Measurements from ENCODE around the gene F10. TPM values are rescaled to one million over a fixed set of nuclear protein-coding genes. Genes with fewer than 3 reads are reported as not detected.

Gene F10
- total RNA-seq, 1 experiment from 2014 or later: not detected

- H3K27ac ChIP-seq (ENCODE audit: low read depth, low read length, poor library complexity, severe bottlenecking): no peak overlapping the region
- H3K4me1 ChIP-seq (ENCODE audit: insufficient read depth, low read length, poor library complexity, severe bottlenecking): no peaks in the 10 kb centered on the region
- intact Hi-C loops (cut with micrococcal nuclease; ENCODE audit: unreplicated experiment): no loop called here
- H3K27me3 ChIP-seq (replicated peaks; ENCODE audit: insufficient read depth, low read depth, low read length, poor library complexity): peaks cover 19% of the 10 kb centered on the region
- BruUV-seq (replicated peaks): no TSS peak
- TF ChIP-seq EZH2 (IDR thresholded peaks at IDR 0.05; ENCODE audit: borderline replicate concordance, low read depth, low read length, poor library complexity, severe bottlenecking) (no peak), CTCF (conservative IDR thresholded peaks at IDR 0.05; ENCODE audit: low read depth, low read length) (no peak)
- no peak overlapping the region for H3K4me3 ChIP-seq (ENCODE audit: low read depth, low read length, poor library complexity, severe bottlenecking)
- DNase-seq (ENCODE audit: low spot score): no peak
- POLR2A ChIA-PET (ENCODE audit: low non-redundant PET): no interaction called here
- CTCF ChIA-PET: no interaction called here
- no peaks in the 10 kb centered on the region for H3K9me3 ChIP-seq (ENCODE audit: low read depth, low read length, poor library complexity, severe bottlenecking)
- H3K36me3 ChIP-seq (ENCODE audit: insufficient read depth, low read length, poor library complexity, severe bottlenecking): no peaks in the 10 kb centered on the region
Observed at GRCh38 chr13:113112893-113113845, 9.4 kb upstream of the F10 start.

DNA sequence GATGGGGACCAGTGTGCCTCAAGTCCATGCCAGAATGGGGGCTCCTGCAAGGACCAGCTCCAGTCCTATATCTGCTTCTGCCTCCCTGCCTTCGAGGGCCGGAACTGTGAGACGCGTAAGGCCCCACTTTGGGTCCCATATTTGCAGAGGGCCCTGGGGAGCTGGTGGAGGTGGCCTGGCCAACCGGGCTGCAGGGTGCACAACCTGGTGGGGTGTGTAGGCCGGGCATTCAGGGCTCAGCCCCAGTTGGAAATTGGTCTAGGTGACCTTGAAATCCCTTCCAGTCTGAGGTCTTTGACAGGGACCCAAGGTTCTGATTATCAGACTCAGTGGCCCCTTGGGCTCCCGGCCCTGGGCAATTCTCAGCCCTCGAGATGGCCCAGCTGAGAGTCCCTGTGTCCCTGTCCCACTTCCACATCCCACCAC, 8.7 kb upstream of the F10 start:
- no peak overlapping the region for H3K27ac ChIP-seq (ENCODE audit: low read depth, low read length, poor library complexity, severe bottlenecking)
- intact Hi-C loops (cut with micrococcal nuclease; ENCODE audit: unreplicated experiment): no loop called here
- CTCF ChIA-PET: no interaction called here
- H3K4me1 ChIP-seq (ENCODE audit: insufficient read depth, low read length, poor library complexity, severe bottlenecking): no peaks in the 10 kb centered on the region
- POLR2A ChIA-PET (ENCODE audit: low non-redundant PET): no interaction called here
- H3K27me3 ChIP-seq (replicated peaks; ENCODE audit: insufficient read depth, low read depth, low read length, poor library complexity): peaks cover 19% of the 10 kb centered on the region
- no peak overlapping the region for H3K4me3 ChIP-seq (ENCODE audit: low read depth, low read length, poor library complexity, severe bottlenecking)
- DNase-seq (ENCODE audit: low spot score): no peak
- BruUV-seq (replicated peaks): no TSS peak
- H3K36me3 ChIP-seq (ENCODE audit: insufficient read depth, low read length, poor library complexity, severe bottlenecking): no peaks in the 10 kb centered on the region
- no peak for TF ChIP-seq CTCF (conservative IDR thresholded peaks at IDR 0.05; ENCODE audit: low read depth, low read length)
- TF ChIP-seq EZH2 (IDR thresholded peaks at IDR 0.05; ENCODE audit: borderline replicate concordance, low read depth, low read length, poor library complexity, severe bottlenecking): no peak
- no peaks in the 10 kb centered on the region for H3K9me3 ChIP-seq (ENCODE audit: low read depth, low read length, poor library complexity, severe bottlenecking)

GRCh38 chr13:113114511-113115362, 7.9 kb upstream of the F10 start:
- Histone ChIP-seq H3K27ac (ENCODE audit: low read depth, low read length, poor library complexity, severe bottlenecking) (no peak overlapping the region), H3K4me3 (ENCODE audit: low read depth, low read length, poor library complexity, severe bottlenecking) (no peak overlapping the region), H3K4me1 (ENCODE audit: insufficient read depth, low read length, poor library complexity, severe bottlenecking) (no peaks in the 10 kb centered on the region), H3K9me3 (ENCODE audit: low read depth, low read length, poor library complexity, severe bottlenecking) (no peaks in the 10 kb centered on the region), H3K27me3 (replicated peaks; ENCODE audit: insufficient read depth, low read depth, low read length, poor library complexity) (peaks cover 15% of the 10 kb centered on the region), H3K36me3 (ENCODE audit: insufficient read depth, low read length, poor library complexity, severe bottlenecking) (no peaks in the 10 kb centered on the region)
- intact Hi-C loops (cut with micrococcal nuclease; ENCODE audit: unreplicated experiment): no loop called here
- ChIA-PET CTCF (no interaction called here), POLR2A (ENCODE audit: low non-redundant PET) (no interaction called here)
- no TSS peak for BruUV-seq (replicated peaks)
- TF ChIP-seq EZH2 (IDR thresholded peaks at IDR 0.05; ENCODE audit: borderline replicate concordance, low read depth, low read length, poor library complexity, severe bottlenecking): no peak
- no peak for TF ChIP-seq CTCF (conservative IDR thresholded peaks at IDR 0.05; ENCODE audit: low read depth, low read length)
- DNase-seq (ENCODE audit: low spot score): no peak

Measured in A673 (cell line).